Putamen (tissue), 1 donor: Measurements from ENCODE around the gene ADM.

Experiments
- DNase-seq: peaks from one replicate; pipeline ENCODE4 v3.0.0-alpha.2; 2016; ENCODE audit warnings: low spot score

Gene ADM

DNA sequence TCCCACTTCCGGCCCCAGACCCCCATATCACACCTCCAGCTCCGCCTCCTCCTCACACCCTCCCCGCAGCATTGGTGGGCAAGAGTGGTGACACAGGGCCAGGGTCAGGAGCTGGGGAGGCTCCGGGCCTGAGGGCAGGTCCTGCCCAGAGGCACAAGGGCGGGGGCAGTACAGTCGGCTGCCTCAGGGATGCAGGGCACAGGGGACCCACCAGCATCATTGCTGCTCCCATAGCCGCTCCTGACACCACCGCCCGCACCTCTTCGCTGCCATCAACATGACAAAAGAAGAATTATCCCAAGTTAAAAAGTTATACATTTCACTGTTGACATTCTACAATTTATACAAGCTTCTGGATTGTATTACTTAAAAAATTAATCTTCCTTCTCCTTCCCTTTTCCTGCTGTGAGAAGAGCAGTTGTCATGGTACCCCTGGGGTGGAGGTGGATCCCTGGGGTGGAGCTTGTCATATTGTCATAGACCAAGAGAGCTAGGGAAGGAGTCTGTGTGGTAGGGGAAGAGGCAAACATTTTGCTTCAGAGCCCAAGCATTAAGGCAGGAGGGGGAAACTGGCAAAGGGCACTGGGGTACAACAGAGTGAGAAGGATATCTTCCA, 15.0 kb upstream of the ADM start:
- no peak for DNase-seq

DNA sequence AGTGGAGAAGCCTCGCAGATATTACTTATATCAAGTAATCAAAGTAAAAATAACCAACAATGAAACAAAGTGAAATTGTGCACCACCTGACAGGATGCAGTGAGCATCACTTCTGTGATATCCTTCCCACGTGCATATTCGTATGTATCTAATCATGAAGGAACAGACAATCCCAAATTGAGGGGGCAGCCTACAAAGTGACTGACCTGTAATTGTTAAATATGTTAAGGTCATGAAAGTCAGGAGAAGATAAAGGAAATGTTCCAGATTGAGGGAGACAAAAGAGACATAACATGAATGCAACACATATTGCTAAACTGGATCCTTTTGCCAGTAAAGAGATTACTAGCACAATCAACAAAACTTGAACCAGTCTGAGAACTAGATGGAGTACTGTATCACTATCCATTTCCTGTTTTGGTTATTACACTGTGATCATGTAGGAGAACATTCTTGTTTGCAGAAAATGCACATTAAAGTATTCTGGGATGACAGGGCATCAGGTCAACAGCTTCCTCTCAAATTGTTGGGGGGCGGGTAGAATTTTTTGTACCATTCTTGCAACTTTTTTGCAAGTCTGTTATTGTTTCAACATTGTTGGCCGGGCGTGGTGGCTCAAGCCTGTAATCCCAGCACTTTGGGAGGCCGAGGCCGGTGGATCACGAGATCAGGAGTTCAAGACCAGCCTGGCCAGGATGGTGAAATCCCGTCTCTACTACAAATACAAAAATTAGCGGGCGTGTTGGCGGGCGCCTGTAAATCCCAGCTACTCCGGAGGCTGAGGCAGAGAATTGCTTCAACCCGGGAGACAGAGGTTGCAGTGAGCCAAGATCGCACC, 12.9 kb upstream of the ADM start:
- DNase-seq = no peak

DNA sequence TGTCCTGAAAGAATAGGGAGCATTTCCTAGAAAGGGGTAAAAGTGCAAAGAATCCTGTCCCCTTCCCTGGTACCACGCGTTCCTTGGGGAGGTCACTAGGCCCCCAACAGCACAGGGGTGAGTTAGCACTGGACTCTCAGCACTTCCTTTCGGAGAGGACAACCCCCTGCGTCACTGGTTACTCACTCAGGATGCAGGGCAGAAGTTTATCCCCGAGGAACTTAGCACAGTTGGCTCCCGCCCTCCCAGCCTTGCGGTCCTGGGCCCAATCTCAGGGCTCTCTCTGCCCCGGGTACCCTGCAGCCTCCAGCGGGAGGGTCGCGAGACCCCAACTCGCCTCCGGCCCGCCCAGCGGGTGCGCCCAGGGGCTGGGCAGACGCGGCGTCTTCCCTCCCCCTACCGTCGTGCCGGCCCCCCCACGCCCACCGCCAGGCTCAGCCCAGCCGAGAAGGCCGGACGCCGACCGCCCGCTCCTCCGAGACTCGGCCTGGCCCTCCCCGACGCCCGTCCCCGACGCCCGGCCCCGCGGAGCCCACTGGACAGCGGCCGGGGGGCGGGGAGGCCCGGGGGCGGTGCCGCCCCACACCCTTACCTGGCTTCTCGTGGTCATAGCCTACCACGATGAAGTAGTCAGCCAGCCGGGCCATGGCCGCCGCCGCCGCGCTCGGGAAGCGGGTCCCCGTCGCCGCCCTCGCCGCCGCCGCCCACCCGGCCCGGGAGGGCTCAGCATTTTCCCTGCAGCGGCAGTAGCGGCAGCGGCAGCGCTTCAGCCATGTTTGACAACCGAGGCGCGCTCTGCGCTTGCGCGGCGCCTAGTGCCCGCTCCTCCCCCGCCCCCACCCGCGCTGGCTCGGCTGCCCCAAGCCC, 11.2 kb upstream of the ADM start, which contains the start of gene SBF2:
Gene SBF2 (minus strand): TSS at position 797 of the 867 bp plus-strand sequence. CDS start 150 bp downstream, at position 647.
- DNase-seq = peak; percentile 85

DNA sequence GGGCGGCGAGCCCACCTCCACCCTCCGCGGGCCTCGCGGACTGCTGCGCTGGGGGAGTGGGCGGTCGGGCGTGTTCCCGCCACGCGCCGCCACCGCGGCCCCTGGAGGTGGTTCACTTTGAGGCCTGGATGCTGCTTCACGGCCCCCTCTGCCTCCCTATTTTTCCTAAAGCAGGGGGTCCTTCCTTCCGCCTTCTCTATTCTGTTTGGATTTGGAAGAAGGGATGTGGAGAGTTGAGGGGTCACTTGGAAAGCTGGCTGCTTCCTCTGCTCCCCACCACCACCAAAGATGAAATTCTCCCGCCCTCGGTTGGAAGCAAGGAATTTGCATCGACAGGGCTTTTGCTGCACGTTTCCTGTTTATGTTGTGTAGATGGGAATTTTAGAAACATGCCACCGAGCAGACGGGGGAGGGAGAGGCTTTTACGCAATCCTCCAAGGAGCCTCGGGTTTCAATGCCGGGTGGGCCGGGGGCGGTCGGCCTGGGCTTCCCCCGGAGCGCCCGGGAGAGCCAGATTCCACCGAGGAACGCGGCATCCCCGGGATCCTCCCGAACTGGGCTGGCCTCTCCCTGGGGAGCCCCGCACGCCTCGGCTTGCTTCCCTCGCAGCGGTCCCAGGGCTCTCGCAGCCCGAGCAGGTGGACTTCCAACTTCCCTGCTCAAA, 10.5 kb upstream of the ADM start:
- DNase-seq = no peak

DNA sequence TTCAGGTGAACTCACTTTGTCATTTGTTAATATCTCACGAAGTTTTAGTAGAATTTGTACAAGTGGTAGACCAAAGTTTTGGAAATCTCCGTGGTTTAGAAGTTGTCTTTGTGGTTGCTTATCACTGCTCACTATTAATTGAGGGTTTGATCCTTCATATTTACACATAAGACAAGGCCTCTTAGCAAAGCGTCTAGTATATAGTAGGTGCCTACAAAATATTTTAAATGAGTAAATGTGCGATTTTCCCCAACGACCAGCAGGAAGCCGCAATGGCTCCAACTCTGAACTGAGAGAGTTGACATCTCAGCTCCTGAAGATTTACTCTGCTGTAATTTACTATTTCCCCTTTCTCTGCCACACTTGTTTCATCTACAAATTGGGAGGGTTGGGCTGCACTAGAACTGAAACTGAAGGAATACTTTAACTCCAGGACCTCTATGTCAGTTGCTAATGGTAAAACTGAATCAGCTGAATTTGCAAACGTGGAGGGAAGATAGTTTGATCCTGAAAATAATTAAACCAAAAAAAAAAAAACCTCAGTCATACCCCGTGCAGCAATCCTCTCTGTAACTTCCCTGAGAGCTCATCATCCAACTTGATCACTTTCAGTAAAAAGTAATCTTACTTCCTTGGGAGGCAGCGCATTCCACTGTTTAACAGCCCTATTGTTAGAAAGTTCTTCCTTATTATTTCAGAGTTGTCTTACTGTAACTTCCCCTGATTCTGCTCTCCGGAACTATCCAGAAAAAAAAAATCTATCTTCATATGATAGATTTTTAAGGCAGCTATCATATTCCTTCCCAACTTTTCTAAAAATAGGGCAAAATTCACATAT, 9.6 kb upstream of the ADM start:
- DNase-seq = no peak

DNA sequence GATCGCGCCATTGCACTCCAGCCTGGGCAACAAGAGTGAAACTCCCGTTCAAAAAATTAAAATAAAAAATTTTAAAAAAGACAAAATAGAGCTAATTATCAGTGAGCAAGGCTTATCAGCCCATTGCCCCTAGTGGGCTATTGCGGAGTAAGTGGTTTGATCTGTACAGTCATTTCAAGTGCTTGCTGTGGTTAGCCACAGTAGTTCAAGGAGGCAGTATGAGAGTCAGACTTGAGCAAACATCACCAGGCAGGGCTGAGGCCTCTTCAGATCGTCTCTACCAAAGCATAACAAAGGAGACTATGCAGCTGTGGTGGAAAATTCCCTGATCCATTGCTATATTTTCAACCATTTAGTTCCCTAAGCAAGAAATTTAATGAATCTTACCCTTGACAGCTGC, 6.5 kb upstream of the ADM start:
- no peak for DNase-seq

DNA sequence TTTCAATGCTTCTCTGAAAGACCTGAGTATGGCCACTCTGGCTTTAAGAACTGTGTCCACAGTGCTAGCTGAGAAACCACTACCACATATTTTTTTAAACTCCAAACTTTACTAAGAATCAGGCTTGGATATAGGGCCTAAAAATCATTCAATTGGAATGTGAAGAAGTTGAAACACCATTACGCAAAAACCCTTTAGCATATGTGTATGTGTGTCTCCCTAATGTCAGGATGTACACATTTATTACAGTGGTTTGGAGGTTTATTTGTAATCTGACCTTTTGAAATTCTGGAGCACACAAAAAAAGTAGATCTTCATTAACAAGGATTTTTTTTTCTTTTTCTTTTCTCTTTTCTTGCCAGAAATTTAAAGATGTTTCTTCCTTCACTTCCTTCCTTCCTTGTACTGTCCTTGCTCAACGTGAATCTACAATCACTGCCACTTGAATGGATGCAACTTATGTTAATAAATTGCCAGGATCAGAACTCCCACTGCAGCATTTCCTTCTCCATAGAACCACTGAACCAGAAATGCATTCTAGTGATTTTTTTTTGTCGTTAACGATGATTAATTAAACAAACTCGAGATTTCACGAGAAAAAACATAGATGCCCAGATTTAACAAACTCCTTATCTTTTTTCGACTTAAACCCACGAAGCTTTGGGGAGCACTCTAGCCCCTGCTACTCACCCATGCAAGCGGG, 3.1 kb upstream of the ADM start:
- no peak for DNase-seq

DNA sequence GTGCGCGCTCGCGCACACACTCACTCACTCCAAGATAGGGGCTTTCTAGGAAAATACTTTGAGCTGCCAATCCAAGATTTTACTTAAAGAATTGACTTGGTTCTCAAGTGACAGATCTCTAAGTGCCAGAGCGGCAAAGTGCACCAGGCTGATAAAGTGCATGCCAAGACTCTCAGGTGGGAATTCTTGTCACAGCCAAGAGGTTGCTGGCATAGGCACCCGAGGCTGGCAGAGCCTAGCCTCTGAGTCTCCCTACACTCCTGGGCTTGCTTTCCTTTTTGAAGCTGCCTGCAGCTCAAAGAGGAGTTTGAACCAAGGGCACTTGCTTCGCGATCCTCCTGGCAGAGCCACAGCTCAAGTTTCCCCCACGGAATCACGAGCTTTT, 2.5 kb upstream of the ADM start:
- no peak for DNase-seq

DNA sequence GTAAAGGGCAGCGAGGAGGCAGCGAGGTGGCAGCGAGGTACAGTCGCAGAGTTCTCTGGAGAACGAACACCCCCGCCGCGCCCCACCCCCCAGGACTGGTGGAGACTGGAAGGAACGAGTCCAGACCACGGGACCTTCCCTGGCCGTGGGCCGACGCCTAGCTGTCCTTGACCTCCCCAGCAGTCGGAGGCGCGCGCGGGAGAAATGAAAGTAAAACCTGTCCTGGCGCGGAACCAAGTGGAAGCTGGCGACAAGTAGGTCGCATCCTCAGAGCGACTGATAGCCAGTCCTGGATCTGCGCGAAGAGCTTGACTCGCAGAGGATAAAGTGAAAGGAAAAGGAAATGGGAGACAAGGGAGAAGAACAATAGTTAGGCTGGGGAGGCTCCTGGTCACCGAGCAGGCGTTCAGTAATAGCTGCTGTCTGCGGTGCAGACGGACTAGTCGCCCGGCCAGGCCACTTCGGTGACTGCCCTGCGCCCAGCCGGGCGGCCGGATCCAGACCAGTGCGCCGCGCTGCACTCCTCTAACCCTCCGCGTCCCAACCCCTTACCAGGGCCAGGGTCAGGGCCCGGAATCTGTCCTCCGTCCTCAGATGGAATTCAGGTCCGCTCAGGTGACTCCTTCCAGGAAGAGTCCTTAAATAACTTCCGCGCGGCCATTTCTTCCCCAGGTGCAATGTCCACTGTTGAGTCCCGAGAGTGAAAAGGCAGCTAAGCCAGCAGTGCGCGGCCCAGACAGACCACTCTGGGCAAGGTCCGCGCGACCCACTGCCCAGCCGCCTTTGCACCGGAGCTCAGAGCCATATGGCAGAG, 1.9 kb upstream of the ADM start:
- DNase-seq = no peak

DNA sequence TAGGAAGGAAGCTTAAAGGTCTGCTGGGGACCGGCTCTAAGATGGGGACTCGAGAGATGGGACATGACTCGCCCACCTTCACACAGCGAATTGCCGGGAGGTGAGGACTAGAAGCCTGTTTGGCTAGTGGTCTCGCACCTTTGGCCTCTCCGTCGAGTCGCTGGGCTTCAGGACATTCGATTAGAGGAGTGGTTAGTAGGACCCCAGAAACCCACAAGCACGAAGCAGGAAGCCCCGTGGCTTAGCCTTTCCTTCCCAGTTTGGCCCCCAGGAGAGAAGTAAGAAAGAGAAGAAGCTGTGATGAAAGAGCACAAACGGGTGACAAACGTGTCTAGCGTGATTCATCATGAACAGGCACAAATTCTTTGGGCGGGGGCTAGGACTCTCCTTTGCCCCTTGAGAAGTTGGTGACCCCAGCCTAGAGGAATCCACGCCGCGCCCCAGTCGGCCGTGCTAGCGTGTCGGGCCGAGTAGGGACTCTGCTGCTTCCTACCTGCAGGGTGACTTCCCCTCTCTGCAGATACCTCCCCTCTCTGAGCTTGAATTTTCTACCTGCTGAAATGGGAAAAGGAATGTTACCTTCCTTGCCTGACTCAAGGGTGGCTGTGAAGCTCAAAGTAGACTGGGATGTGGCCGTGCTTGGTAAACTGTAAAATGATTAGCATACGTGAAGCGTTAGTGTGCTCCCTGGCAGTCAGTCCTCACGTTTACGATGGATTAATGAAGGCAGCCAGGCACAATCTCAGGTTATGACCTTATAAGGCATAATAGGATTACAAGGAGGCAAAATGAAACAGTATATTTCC, 1.1 kb upstream of the ADM start:
- DNase-seq = no peak

DNA sequence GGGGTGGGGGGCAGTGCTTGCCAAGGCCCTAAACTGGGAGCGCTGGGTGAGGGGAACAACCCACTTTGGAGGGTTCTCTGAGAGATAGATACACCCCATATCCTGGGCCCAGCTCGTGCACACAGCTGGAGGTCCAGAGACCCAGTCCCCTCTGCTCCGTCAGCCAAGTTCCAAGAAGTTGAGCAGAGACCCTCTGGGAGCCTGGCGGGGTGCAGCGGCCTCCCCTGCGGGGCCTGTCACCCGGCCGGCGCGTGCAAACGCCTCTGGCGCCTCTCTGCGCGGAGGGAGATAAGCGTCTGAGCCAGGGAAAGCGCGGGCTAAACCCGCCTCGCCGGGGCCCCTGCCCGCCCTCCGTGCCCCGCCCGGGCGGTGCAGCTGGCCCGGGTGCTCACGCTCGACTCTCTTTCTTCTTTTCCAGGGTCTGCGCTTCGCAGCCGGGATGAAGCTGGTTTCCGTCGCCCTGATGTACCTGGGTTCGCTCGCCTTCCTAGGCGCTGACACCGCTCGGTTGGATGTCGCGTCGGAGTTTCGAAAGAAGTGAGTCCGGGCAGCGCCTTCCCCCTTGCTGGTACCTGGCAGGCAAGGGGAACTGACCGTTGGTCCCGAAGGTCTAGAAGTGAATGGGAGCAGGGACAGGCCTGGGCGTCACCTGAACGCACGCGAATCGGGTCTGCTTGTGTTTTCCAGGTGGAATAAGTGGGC, 540 bp downstream of the ADM start:
- DNase-seq = no peak

DNA sequence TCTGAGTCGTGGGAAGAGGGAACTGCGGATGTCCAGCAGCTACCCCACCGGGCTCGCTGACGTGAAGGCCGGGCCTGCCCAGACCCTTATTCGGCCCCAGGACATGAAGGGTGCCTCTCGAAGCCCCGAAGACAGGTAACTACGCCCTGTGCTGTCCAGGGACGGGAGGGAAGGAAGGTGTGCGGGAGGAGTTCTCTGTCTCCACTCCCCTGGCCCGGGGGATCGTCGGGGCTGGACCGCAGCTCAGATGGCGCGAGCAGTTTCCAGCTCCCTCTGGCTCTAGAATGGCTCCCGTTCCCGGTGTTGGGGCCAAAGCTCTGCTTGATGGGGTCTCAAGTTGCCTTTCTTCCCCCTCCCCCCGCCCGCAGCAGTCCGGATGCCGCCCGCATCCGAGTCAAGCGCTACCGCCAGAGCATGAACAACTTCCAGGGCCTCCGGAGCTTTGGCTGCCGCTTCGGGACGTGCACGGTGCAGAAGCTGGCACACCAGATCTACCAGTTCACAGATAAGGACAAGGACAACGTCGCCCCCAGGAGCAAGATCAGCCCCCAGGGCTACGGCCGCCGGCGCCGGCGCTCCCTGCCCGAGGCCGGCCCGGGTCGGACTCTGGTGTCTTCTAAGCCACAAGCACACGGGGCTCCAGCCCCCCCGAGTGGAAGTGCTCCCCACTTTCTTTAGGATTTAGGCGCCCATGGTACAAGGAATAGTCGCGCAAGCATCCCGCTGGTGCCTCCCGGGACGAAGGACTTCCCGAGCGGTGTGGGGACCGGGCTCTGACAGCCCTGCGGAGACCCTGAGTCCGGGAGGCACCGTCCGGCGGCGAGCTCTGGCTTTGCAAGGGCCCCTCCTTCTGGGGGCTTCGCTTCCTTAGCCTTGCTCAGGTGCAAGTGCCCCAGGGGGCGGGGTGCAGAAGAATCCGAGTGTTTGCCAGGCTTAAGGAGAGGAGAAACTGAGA, 1.4 kb downstream of the ADM start:
- DNase-seq = no peak

DNA sequence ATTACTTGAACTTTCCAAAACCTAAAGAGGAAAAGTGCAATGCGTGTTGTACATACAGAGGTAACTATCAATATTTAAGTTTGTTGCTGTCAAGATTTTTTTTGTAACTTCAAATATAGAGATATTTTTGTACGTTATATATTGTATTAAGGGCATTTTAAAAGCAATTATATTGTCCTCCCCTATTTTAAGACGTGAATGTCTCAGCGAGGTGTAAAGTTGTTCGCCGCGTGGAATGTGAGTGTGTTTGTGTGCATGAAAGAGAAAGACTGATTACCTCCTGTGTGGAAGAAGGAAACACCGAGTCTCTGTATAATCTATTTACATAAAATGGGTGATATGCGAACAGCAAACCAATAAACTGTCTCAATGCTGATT, 2.1 kb downstream of the ADM start:
- DNase-seq = no peak

DNA sequence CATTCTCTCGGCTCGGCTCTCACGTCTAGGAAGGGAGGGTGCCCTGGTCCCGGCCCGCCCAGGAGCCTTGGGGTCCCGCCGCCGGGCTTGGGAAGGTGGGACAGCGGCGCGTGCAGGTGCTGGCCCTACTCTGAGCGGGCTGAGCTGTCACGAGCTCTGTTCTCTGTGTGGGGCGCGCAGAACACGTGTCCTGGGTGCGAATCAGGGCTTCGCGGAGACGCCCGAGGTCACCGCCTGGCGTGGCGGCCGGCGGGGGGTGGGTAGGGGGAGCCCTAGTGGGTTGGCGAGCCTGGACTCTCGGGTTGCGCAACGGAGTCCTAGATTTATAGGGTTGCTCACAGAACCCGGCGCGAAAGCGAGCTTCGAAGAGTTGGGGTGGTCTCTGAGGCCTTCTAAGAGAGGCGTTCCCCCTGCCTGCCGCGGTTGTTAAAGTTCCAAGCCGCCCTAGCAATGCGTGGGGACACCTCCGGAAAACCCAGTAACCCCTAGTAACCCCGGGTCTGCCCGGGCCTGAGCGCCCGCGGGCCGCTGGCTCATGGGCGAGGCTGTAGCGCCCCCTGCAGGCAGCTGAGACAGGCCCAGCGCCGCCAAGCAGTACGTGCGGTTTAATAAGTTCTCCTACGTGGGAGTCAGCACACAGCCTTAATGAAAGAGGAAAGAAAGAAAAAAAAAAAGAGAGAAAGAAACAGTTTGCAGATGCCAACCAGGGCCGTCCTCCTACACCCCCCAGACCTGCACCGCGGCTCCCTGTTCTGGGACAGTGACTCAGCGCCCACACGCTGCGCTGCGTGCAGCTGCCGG, 2.7 kb downstream of the ADM start:
- DNase-seq = peak; percentile 77

DNA sequence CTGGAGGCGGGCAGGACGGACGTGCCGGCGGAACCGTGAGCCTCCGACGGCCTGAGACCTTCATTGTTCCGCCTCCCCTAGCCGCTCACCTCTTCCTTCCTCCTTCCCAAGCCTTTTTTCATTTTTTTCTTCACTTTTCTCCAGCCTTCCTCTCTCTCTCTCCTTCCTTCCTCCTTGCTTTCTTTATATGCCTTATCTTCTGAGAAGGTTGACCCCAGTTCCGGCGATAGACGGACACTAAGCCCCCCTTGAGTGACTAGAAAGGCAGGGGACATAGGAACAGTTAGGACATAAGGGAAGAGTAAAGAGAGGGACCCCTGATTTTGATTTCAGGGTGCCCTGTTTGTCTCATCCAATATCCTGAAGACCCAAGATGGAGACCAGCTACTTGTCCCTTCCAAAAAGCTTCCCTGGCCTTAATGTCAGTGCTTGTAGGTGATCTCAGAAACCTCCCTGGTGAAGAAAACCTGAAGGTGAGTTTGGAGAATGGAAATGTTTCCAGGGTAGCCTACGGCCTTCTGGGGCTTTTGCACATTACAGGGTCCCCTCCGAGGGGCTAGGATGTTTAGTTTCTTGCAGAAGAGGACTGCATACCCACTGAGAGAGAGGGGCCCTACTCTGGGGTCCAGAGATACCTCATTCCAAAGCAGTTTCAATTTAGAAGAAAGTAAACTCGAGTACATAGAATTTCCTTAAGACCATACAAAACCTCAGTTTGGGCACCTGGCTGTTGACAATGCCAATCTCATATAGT, 3.5 kb downstream of the ADM start:
- DNase-seq = no peak
